HG02981 (cell line): ENCODE measurements around the gene CALML5.

Source experiments
- ATAC-seq: cut with Tn5 transposase; IDR thresholded peaks from one replicate; pipeline ENCODE4 v1.9.1; 2021; ENCODE audit warnings: mild to moderate bottlenecking, moderate library complexity; ENCODE audit not compliant: unreplicated experiment

The CALML5 gene

GRCh38 chr10:5502571-5503476 is 3.5 kb upstream of the CALML5 start:
- no peak for ATAC-seq

- ATAC-seq = no peak
Observed at GRCh38 chr10:5502061-5502521, 2.7 kb upstream of the CALML5 start.

- no peak for ATAC-seq
Observed at GRCh38 chr10:5500910-5501309, 1.5 kb upstream of the CALML5 start.

GRCh38 chr10:5500162-5500670 is 846 bp upstream of the CALML5 start:
- ATAC-seq = no peak

- no peak for ATAC-seq
Observed at GRCh38 chr10:5498791-5499492, 428 bp downstream of the CALML5 start.

GRCh38 chr10:5497948-5498730 is 1.2 kb downstream of the CALML5 start:
- ATAC-seq = no peak

GRCh38 chr10:5497289-5497688 is 2.1 kb downstream of the CALML5 start:
- no peak for ATAC-seq

- no peak for ATAC-seq
Observed at GRCh38 chr10:5496261-5497250, 2.8 kb downstream of the CALML5 start.

- ATAC-seq = no peak
Observed at GRCh38 chr10:5494611-5495010, 4.8 kb downstream of the CALML5 start.

- no peak for ATAC-seq
Observed at GRCh38 chr10:5493691-5494090, 5.7 kb downstream of the CALML5 start.

- no peak for ATAC-seq
Observed at GRCh38 chr10:5492929-5493576, 6.3 kb downstream of the CALML5 start.

GRCh38 chr10:5492322-5492855 is 7.0 kb downstream of the CALML5 start:
- ATAC-seq = no peak

GRCh38 chr10:5491477-5491876 is 7.9 kb downstream of the CALML5 start:
- no peak for ATAC-seq

- ATAC-seq = no peak
Observed at GRCh38 chr10:5490698-5491464, 8.5 kb downstream of the CALML5 start.

GRCh38 chr10:5490032-5490431 is 9.3 kb downstream of the CALML5 start:
- ATAC-seq = no peak

GRCh38 chr10:5488272-5489161 is 10.9 kb downstream of the CALML5 start:
- ATAC-seq = no peak

GRCh38 chr10:5486853-5487235 is 12.5 kb downstream of the CALML5 start:
- ATAC-seq = no peak
